ENCODE data around the gene AMFR.

GRCh38 chr16:56368545-56368944 is 56.8 kb downstream of the AMFR start:
- TF ChIP-seq CTCF (IDR thresholded peaks at IDR 0.05) = no peak
- TF ChIP-seq MAX (CRISPR knock-in tag; IDR thresholded peaks at IDR 0.05) = no peak
- no peak for TF ChIP-seq JUN (CRISPR knock-in tag; IDR thresholded peaks at IDR 0.05)

All from WTC11 (cell line).